GM21390 (cell line): ENCODE data around the gene GAS6.
"Not testable (repeated sequence)": the region's sequence is repeated elsewhere in the genome, so short reads cannot be mapped to it uniquely, and the experiment has no call there.

Source experiments
- ATAC-seq: cut with Tn5 transposase; IDR thresholded peaks from one replicate; pipeline ENCODE4 v1.9.1; 2021; ENCODE audit not compliant: unreplicated experiment

Gene GAS6

DNA sequence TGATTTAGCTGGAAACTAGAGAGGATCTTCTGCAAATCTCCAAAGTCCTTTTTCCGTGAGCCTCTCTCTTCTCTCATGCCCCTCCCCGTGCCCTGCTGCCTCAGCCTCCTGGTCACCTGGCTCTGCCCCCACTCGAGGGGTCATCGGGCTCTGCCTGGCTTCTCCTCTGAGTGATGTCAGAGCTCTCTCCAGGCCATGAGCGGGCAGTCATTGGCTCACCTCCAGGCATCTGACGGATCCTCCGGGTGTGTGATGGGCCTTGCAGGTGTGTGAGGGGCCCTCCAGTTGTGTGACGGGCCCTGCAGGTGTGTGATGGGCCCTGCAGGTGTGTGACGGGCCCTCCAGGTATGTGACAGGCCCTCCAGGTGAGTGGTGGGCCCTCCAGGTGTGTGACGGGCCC is 10.3 kb upstream of the GAS6 start:
- no peak for ATAC-seq

DNA sequence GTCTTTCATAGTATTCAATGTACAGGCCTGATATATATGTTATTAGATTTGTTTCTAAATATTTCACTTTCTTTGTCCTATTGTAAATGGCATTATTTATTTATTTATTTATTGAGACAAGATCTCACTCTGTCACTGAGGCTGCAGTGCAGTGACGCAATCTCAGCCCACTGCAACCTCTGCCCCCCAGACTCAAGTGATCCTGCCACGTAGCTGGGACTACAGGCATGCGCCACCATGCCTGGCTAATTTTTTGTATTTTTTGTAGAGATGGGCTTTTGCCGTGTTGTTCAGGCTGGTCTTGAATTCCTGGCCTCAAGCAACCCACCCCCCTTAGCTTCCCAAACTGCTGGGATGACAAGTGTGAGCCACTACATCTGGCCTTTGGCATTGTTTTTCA is 5.4 kb upstream of the GAS6 start:
- ATAC-seq: no peak

DNA sequence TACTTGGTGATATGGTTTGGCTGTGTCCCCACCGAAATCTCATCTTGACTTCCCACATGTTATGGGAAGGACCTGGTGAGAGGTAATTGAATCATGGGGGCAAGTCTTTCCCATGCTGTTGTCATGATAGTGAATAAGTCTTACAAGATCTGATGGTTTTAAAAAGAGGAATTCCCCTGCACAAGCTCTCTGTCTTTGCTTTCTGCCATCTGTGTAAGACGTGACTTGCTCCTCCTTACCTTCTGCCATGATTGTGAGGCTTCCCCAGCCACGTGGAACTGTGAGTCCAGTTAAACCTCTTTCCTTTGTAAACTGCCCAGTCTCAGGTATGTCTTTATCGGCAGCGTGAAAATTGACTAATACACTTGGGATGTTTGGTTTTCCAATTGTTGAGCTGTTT is 4.0 kb upstream of the GAS6 start:
- ATAC-seq: not testable (repeated sequence)

DNA sequence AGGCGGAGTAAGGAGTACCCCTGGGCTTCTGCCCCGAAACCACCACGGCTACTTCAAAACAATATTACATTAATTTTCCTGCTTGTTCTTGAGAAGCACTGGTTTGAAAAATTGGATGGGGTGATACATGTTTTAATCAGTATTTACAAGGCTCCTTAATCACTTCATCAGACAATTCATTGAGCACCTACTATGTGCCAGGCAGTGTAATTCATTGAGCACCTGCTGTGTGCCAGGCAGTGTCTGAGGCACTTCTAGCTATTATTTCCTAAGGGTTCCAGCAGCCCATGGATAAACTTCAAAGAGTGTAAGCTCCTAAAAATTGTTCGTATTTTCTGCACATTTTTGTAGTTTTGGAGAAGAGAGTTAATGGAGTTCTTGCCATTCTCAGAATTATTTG is 1.6 kb upstream of the GAS6 start:
- ATAC-seq: no peak

DNA sequence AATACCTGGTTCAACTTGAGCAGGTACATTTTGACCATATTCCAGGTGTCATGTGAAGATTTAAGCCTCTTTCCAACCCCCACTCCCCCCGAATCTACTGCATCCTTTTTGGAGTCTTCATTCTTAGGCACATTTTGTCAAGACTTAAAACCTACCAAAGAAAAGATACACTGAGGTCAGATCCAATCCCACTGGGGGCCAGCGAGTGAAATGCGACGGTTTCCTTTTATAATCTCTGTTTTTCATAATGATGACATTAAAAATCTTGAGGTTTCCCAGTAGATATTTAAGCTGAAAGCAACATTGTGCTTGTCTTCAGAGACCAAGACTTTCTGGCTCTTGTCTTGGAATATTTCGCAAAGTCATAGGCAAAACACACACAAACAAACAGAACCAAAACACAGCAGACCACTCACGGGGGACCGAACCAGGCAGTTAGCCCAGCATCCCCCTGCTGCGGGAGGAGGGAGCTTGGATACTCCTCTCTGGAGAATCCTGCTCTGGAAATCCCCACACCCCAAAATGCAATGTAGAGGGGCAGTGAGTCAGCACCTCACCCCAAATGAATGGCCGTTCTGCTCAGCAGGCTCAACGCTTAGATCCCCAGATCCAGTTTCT is 506 bp upstream of the GAS6 start:
- ATAC-seq: no peak

DNA sequence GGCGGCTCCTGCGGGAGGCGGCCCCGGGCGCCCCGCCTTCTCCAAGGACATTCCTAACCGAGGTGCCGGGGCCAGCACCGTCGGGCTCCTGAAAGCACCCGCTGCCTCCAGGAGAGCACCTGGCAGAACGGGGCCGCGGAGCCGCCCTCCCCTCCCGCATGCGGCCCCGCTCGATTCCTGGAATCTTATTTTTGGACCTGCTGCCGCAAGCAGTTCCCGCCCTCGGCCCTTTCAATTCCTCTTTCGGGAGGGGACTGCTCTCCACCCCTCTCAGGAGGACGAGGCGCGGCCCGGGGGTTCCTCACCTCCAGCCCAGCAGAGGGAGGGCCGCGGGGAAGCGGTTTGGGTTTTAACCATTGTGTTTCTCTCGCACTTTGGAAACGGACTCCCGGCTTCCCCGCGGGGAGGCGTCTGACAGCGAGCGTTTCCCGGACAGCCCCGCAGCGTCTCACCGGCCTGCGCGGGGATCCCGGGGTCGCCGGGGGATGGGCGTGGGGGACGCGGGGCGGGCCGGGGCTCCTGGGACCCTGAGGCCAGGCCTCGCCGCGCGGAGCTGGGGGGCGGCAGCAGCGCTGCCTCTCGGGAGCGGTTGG is 849 bp downstream of the GAS6 start:
- ATAC-seq: no peak

DNA sequence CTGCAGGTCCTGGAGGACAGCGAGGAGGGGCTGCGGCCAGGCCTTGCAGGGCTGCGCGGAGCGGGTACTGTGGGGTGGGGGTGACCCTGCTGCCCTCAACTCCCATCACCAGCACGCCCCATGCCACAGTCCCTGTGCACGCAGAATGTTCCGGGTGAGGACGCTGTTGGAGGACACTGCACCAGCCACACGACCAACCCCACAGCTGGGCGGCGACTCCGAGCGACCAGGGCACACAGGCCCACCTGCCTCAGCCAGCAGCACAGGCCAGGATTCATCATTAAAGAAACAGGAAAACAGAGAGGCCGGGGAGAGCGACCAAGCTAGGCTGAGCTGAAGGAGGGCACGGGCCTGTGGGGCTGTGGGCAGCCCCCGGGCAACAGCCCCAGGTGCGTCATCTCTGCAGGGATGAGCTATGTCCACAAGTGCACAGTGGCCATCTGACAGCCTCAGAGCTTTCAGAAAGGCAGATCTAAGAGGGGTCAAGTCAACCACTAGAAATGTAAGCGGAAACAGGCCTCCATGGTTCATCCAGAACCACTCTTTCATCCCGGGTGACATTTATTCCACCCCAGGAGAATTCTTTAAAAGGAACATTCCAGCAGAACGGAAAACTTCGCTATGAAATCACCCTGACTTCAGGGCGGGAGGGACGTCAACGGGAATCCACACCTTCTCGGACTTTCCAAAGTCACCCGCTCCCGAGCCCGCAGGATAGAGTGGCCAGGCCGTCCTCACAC is 1.5 kb downstream of the GAS6 start:
- ATAC-seq: no peak

DNA sequence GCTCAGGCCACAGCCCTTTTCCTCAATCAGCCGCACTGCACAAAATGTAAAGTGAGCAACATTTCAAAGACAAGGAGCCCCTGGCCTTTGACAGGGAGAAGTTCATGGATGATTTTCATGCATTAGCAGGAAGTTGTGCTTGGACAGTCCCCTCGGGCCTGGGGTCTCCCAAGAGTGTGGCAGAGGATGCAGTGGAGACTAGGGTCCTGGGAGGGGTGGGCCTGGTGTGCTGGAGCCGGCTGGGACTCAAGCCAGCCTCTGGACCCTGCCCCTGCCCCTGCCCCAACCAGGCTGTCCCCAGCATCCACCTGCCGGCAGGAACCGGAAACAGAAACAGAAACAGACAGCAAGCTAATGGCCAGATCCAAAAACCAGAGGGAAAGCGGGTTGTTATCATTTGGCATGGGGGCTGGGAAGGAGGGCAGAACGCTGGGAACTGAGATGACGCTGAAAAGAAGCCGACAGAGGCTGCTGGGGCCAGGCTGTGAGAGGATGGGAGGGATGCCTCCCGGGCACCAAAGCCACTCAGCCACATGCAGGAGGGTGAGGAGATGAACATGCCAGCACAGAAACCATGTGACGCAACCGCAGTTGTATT is 2.3 kb downstream of the GAS6 start:
- ATAC-seq: no peak

DNA sequence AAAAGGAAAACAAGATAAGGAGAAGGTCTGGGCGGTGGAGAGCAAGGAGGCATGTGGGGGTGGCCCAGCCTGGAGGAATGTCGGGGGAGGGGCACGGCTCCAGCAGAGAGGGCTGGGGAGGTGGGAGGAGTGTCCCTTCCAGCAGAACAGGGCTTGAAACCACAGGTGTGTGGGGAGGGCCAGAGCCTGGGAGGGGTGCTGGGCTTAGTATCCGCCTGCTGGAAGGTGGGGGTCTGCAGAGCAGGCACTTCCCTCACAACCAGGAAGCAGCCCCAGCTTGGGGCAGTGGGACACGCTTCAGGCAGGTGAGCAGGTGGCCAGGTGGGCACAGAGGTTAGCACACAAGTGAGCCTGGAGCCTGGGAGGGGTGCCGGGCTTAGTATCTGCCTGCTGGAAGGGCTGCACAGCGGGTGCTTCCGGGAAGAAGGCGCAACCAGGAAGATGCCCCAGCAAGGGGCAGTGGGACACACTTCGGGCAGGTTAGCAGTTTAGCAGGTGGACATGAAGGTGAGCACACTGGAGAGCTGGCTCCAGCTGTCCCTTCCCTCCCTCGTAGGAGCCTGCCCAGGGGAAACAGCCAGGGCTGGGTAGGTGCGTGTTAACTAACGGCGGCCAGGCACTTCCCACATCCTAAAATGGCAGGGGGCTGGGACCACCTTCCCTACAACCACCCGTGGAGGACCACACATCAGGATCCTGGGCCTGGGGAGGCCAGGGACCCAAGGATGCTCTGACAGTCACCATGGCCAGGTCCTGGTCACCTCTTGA is 3.0 kb downstream of the GAS6 start:
- no peak for ATAC-seq

DNA sequence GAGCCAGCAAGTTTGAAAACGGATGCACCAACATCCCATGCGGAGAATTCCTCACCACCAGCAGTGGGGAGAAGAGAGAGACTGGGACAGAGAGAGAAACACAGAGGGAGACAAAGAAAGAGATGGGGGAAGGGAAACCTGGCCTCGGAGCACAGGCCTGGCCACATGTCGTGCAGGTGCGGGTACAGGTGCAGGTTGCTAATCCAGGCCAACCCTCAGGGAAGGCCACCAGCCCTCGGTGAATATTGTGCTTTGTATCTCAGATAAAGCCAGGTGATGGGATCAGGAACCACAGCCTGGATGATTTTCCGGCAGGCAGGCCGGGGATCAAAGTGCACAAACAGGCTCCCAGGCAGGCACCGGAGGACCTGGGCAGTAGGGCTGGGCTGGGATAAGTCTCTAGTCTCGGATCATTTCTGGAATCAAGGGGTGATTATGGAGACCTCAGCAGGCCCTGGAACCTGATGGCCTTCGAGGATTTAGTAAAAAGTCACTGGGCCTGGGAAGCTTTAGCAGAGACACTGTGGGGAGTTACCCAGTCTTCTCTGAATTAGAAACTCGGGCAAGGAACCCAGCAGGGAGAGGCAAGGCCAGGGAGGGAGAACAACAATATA is 3.7 kb downstream of the GAS6 start:
- no peak for ATAC-seq

DNA sequence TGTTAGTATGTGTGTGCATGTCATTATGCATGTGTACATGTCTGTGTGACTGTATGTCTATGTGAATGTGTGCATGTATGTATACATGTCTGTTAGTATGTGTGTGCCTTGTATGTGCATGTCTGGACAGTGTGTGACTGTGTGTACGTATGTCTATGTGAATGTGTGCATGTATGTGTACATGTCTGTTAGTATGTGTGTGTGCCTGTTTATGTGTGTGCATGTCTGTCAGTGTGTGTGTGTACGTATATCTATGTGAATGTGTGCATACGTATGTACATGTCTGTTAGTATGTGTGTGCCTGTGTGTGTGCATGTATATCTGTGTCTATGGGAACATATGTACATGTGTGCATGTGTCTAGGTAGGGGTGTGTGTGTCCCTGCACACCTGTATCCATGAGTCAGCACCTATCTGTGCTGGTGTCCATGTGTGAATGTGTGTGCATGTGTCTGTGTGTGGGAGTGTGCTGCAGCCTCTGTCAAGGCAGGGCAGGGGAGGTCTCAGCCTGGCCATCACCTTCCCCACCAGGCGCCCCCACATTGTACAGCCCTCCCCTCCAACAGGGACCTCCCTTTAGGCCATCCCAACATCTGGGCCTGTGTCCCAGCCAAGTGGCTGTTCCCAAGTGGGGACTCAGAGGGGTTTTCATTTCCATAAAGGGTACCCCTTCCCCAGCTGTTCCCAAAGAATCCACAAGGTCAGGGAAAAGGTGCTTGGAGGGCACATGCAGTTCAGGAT is 4.4 kb downstream of the GAS6 start:
- ATAC-seq: no peak

DNA sequence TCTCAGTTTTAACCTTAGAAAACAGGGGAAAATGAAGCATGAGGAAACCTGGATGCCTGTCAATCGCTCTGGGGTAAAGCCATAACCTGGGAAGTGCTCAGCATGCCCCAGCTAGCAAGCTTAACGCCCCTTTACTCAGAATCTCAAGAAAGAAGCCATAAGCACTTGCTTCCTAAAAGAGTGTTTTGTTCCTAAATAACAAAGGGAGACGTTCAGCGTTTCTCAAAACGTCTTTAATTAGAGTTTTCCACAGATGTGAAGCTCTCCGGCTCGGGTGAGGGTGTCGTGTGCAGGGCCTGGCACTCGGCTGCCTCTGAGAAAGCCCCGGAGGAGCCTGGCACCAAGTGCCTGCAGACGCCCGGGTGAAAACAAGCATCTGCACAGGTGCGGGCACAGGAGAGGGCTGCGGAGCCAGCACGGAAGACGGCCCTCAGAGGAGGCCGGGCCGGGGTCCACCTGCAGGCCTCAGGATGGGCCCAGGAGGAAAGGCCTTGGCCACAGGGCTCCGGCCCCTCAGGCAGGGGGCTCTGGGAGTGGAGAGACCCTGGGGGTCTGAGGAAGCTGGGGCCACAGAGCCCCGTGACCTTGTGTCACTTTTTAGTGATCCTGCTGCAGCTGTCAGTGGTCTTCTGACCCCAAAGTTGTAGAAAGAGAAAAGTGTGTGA is 6.2 kb downstream of the GAS6 start:
- no peak for ATAC-seq

DNA sequence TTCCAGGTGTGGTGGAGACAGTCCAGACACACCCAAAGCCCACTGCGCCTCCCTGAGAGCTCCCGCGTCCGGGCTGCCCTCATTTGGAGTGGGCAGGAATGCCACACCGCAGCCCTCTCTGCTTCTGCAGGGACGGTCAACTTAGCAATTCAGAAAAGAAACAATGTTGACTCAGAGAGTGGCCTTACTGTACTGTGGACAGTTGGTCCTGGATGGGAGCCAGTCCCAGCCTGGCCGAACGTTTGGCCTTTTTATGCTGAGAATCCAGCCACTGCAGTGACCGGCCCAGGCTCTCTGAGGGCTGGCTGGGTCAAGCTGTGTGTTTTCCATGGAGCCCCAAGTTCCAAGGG is 7.2 kb downstream of the GAS6 start:
- no peak for ATAC-seq

DNA sequence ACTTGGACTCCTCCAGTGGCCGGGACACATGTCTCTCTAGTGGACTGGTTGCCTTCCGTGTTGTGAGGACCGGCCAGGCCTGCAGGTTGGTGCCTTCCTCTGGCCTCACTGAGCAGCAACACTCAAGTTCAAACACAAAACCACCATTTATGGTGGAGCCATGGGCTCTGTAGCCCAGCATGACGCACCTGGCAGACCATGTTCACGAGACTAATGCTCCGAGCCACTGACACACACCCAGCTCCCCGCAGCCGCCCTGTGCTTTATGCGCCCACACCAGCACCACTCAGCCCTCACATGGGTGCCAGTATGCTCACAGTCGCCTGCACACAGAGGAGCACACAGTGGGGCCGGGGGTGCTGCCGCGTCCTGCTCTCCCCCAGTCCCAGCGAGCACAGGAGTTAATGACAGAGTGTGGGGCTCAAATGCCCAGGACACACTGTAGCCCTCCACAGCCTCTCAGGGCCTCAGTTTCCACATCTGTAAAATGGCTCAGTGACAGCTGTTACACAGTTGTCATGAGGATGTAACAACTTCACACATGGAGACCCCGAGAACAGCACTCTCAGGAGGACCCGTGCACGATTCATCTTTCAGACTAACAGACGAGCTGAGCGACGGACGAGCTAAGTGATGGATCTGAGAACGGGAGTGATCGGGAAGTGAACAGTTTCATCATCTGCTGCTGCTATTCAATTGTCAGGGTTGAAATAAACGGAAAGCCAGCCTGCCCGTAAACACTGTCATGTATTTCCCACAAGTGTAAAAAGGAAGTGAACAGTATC is 7.8 kb downstream of the GAS6 start:
- ATAC-seq: no peak

DNA sequence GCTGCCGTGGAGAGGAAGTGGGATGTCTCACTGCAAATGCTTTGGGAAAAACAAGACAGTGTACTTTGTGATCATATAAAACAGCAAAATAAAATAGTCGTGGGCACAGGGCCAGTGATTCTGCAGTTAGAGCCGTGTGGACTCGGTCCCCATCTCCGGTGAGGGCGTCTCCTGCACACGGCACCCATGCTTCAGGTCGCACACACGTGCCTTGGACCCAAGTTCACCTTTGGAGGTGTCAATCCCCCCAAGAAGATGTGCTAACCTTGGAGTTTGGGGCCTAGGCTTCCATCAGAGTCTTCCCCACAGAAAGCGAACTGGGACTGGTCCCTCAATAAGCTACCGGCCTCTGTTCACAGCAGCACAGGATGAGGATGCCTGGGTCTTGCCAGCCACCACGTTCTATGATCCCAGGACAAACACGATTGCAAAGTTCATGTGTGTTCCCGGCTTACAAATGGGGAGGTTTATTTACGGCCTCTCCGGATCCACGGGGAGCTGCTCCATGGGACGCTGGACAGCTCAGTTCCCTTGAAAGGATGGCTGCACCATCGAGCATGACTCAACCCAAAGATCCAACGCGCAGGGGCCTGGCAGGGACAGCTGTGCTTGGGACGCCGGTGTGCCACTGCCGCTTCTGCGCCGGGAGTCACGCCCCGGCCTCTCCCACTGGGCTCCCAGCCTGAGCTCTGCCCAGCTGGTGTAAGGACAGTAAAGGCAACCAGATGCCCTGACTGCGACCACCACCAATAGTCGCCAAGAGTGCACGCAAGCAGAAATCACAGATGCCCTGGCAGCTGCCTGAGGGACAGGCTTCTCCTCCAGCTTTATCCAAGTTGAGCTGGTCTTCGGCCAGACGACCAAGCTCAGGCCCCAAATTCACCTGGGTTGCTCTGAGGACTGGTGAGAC is 8.6 kb downstream of the GAS6 start:
- no peak for ATAC-seq

DNA sequence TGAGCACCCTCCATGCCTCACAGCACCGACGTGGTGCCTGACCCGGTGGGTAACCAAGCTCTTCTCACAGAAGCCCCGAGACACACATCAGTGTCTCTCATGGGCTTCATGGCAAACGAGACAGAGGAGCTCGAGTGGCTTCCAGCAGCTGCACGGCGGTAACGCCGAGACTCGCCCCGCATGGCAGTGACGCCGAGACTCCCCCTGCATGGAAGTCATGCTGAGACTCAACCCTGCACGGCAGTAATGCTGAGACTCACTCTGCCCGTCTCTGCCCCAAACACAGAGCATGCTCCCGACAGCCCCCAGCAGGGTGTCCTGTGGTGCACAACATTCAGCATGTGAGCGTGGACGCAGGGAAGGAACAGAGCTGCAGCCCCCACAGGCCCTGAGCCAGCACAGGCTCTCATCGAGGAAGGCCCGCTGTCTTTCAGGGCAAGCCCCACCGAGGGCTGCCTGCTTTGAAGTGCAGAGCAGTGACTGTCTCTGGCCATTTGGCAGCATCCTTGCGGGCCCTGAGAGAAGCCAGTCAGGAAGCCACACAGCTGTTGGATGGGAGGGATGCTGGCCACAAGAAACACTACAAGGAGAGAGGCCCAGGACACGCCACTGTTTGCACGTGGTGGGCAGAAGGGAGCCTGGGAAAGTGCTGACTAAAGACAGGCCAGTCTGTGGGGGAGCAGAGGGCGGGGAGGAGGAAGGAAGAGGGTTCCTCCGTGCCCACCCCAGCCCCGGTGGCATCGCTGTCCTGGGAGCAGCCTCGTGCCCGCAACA is 9.5 kb downstream of the GAS6 start:
- no peak for ATAC-seq

DNA sequence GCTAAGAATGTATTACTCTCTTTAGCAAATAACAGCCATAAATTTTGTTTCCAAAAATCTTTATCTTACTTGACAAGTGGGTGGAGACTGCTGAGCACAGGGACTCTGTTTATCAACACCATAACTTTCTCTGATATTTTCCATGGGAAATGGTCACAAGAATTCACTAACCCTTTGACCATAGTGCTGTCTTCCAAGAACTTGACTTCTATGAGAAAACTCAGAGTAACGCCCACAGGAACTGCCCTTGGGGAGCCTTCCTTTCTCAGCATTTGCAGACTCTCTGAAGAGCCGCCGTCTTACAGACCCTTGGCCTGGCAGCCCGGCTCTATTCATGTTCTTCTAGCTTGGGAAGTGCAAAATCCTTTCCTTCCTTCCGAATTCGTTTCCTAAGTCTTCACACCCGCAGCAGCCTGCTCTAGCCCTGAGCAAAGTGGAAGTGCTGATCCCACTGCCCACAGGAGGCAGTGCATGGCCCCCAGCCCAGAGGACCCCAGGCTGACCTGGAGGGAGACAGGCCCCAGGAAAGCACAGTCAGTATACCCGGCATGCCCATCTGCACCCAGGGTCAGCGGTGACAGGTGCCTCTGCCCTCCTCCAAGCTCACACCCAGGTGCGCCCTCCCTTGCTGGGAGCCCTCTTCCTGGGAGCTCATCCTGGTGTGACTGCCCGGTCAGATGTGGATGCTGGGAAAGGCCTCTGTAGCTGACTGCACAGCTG is 10.2 kb downstream of the GAS6 start:
- no peak for ATAC-seq
